H1 (cell line): Measurements from ENCODE around the gene FSIP1.
A peak's percentile ranks its signal among the peaks of the same experiment; 100 is the strongest.

Source experiments
- EP300 ChIP-seq, 2 experiments: IDR thresholded peaks; 1 replicate in 1 of 2; 2 replicates in 1 of 2; pipeline ENCODE4 v1.6.1; 2011 to 2012; ENCODE audit warnings: low read depth in 2 of 2, low read length in 2 of 2, mild to moderate bottlenecking in 2 of 2, borderline replicate concordance in 1 of 2, inconsistent platforms in 1 of 2, moderate library complexity in 1 of 2
- MAFK ChIP-seq: IDR thresholded peaks from 2 replicates; pipeline ENCODE4 v1.6.1; 2012; ENCODE audit warnings: low read depth, mild to moderate bottlenecking, improper control_type of control experiment, low read length
- NRF1 ChIP-seq: IDR thresholded peaks from 2 replicates; pipeline ENCODE4 v1.6.1; 2011; ENCODE audit warnings: mild to moderate bottlenecking, low read depth, low read length, improper control_type of control experiment
- POLR2A ChIP-seq, 2 experiments: IDR thresholded peaks; 1 replicate in 1 of 2; 2 replicates in 1 of 2; pipeline ENCODE4 v1.6.1; 2011; ENCODE audit warnings: low read depth in 2 of 2, low read length in 2 of 2, mild to moderate bottlenecking in 2 of 2; ENCODE audit errors: control extremely low read depth in 1 of 2
- POLR2AphosphoS5 ChIP-seq: IDR thresholded peaks from 2 replicates; pipeline ENCODE4 v1.6.1; 2011; ENCODE audit warnings: low read depth, low read length
- RAD21 ChIP-seq, 2 experiments: IDR thresholded peaks in 1 of 2; conservative IDR thresholded peaks in 1 of 2; 2 replicates each; pipeline ENCODE4 v1.6.1; 2011; ENCODE audit warnings: low read depth in 2 of 2, low read length in 2 of 2, improper control_type of control experiment in 1 of 2, inconsistent platforms in 1 of 2, mild to moderate bottlenecking in 1 of 2, moderate library complexity in 1 of 2
- RXRA ChIP-seq: IDR thresholded peaks from 2 replicates; pipeline ENCODE4 v1.6.1; 2011; ENCODE audit warnings: low read depth, mild to moderate bottlenecking, low read length, moderate library complexity; ENCODE audit not compliant: insufficient read depth
- TBP ChIP-seq: IDR thresholded peaks from 2 replicates; pipeline ENCODE4 v1.6.1; 2011; ENCODE audit warnings: low read depth, low read length, improper control_type of control experiment
- TF ChIP-seq, protein P1 (sequence below), 3 experiments: IDR thresholded peaks; 1 replicate in 2 of 3; 2 replicates in 1 of 3; pipeline versions ENCODE4 v1.5.1 to v1.6.1; 2011; ENCODE audit warnings: low read length in 3 of 3, mild to moderate bottlenecking in 3 of 3, inconsistent platforms in 2 of 3, low read depth in 1 of 3, moderate library complexity in 1 of 3; ENCODE audit not compliant: insufficient read depth in 1 of 3; ENCODE audit errors: control extremely low read depth in 1 of 3

DNA sequence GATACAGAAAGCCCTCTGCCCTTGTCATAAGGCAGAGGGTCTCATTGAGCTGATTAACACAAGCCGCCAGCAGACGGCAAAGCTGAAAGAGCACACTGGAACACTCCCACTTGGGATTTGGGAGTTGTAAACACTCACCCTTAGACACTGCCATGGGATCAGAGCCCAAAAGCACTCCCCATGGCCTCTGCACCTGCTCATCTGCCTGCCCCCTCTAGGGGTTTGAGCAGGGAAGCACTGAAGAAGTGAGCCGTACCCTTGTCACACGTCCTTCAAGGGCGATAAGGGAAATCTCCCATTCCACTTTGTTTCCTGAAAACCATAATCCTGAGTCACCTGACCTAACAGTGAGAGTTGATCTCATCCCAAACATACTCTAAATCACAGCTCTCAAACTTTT is 14.7 kb downstream of the FSIP1 start:
- TF ChIP-seq TBP (no peak), POLR2A (IDR thresholded peaks at IDR 0.05; ENCODE audit: control extremely low read depth in 1 of 2, low read depth in 2 of 2, low read length in 2 of 2) (no peak), RAD21 (IDR thresholded peaks at IDR 0.05 in 1 of 2, conservative IDR thresholded peaks at IDR 0.05 in 1 of 2; ENCODE audit: low read depth in 2 of 2, low read length in 2 of 2) (peak; percentile 25 to 46; a peak in 3 of 4 replicates), POLR2AphosphoS5 (no peak), RXRA (no peak), EP300 (IDR thresholded peaks at IDR 0.05; ENCODE audit: borderline replicate concordance in 1 of 2, low read depth in 2 of 2, low read length in 2 of 2) (no peak), MAFK (no peak), NRF1 (no peak)
- TF ChIP-seq, protein P1, sequence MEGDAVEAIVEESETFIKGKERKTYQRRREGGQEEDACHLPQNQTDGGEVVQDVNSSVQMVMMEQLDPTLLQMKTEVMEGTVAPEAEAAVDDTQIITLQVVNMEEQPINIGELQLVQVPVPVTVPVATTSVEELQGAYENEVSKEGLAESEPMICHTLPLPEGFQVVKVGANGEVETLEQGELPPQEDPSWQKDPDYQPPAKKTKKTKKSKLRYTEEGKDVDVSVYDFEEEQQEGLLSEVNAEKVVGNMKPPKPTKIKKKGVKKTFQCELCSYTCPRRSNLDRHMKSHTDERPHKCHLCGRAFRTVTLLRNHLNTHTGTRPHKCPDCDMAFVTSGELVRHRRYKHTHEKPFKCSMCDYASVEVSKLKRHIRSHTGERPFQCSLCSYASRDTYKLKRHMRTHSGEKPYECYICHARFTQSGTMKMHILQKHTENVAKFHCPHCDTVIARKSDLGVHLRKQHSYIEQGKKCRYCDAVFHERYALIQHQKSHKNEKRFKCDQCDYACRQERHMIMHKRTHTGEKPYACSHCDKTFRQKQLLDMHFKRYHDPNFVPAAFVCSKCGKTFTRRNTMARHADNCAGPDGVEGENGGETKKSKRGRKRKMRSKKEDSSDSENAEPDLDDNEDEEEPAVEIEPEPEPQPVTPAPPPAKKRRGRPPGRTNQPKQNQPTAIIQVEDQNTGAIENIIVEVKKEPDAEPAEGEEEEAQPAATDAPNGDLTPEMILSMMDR (IDR thresholded peaks at IDR 0.05; ENCODE audit: control extremely low read depth in 1 of 3, insufficient read depth in 1 of 3, low read depth in 1 of 3, low read length in 3 of 3) = peak; percentile 35 to 47 (median 45)
